Embryonic facial prominence (tissue), 1 donor: Measurements from ENCODE around the gene CDK5RAP3.

Source experiments
- DNase-seq: peaks from one replicate; pipeline ENCODE4 v3.0.0-alpha.2; 2016; ENCODE audit errors: extremely low spot score

Gene CDK5RAP3

DNA sequence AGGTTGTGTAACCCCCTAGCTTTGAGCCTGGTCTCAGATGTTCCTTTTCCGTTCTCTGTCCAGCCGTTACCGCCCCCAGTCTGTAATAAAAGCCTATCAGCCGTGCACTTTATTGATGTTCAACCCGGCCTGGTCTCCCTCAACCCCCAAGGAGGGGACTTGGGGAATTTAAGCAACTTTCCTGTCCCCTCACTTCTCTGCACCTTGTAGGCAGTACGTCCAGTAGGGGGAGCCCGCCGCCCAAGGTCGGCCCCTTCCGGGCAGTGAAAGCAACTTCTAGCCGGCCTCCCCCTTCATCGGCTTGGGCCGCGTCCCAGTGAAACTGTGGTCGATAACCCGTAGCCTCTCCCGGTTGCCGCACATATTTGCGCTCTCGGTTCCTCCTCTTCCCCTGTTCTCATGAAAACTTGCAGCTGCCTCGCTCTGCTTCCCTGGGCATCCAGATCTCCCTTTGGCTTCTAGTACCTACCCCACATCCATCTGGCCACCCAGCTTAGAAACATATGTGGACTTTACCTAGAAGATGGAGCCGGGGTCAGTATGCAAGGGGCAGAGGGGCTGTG, 21.6 kb upstream of the CDK5RAP3 start:
- DNase-seq = peak; percentile 61

DNA sequence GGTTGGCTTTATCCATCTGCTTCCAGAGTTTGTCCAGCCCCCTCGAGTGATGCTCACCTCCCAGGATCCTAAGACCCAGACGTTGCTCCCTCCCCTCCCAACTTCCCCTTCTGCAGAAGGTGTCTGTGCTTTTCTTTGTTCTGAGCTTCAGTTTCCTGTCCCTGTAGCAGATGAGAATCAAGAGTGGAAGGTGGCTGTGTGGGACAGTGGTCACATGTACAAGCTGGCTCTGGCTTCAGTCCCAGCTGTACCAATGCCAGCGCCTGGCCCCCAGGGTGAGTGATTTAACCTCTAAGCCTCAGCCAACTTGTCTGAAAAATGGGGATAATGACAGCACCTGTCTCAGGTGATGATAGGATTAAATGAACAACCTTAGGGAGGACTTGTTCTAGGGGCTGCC, 21.0 kb upstream of the CDK5RAP3 start:
- DNase-seq = no peak

DNA sequence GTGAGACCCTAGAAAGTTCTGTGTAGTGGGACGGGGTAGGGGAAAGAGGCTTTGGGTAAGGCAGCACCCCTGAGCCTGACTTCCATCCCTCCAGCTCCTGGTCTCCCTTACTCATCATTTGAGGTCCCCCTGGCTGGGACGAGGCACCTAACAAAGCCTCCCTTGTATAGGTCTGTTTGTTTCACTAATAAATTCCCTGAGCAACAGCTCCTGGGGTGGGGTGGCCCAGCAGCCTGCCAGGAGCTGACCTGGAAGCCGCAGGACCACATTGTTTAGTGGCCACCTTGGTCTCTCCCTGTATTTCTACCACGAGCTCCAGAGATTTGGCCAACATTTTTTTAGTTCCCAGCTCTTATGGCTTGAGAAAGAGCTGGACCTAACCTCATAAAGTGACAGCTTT, 20.5 kb upstream of the CDK5RAP3 start:
- DNase-seq = no peak

DNA sequence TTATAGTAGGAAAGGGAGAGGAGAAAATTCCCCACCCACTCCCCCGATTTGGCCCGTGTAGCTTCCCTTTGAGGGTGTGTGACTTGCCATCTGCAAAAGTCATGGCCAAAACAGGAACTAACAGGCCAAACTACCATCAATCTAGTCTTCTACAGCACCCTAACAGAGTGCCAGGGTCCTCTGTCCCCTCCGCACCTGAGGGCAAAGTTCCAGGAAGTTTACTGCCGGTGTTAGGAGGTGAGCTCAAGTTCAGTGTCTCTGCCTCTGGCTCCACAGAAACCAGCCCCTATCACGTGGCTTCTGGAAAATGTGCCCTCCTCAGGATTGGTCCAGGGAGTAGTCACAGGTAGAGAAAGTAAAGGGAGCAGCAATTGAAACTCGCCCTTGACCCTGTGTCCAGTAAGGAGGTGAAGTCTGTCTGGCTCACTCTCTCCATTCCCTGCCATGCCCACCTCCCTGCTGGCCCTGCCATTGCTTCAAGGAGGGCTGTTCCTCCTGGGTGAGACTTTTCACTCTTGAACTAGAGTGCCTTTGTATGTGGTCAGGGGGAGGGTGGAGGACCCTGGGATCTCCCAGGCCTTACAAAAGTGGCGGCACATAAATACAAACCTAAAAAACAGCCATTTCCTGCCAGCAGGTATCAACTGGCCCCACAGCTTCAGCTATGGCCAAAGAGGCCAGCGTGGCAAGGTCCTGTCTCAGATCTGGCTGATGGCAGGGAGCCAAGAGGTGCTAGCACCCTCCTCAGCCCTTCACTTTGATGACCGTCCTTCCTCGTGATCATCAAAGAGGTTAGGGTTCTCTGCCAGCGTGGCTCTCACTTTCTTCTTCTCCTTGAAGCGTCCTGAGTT, 18.5 kb upstream of the CDK5RAP3 start:
- no peak for DNase-seq

DNA sequence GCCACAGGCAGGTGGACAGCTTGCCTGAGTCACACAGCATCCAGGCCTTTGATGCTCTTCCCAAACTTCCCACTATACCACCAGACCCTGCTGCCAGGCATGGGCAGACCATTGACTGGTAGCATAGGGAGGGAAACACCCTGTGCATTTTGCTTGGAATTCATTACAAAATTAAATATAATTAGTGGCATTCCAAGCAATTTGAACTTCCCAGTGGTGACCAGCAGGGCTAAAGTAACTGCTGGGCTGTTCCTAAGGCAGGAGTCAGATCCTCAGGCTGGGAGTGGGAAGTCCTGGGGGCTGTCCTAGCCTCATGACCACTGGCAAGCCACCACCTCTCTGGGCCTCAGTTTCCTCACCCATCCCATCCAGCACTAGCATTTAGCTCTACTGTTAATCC, 17.0 kb upstream of the CDK5RAP3 start:
- DNase-seq = no peak

DNA sequence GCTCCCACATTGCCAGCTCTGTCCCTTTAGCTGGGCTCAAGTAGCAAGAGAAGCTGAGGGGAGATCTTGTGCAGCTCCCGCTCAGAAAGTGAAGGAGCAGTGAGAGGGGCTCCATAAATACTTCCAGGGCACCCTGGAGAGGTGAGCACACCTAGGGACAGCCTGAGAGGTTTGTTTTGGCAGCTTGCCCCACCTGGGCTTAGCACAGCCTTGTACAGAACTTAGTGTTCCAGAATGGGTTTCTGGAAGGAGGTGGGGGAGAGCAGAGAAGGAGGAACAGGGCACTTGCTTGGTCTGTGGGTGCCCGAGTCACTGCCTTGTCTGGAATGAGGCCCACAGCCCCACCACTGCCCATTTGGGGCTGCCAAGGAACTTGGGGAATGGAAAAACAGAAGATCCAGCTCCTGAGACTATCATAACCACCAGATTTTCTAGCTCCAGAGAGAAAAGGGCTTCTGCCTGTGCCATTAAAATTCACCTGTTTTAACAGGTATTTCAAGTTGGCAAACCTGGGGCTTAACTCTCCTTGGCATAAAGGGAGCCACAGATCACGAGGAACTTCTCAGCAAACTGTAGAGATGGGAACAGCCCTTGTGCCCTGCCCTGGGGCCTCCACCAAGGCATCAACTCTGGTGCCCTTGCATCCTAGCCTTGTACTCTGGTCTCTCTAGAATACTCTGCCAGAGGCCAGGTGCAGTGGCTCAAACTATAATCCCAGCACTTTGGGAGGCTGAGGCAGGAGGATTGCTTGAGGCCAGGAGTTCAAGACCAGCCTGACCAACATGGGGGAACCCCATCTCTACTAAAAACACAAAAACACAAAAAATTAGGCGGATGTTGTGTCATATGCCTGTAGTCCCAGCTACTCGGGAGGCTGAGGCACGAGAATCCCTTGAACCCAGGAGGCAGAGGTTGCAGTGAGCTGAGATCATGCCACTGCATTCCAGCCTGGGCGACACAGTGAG, 15.1 kb upstream of the CDK5RAP3 start:
- DNase-seq = no peak

DNA sequence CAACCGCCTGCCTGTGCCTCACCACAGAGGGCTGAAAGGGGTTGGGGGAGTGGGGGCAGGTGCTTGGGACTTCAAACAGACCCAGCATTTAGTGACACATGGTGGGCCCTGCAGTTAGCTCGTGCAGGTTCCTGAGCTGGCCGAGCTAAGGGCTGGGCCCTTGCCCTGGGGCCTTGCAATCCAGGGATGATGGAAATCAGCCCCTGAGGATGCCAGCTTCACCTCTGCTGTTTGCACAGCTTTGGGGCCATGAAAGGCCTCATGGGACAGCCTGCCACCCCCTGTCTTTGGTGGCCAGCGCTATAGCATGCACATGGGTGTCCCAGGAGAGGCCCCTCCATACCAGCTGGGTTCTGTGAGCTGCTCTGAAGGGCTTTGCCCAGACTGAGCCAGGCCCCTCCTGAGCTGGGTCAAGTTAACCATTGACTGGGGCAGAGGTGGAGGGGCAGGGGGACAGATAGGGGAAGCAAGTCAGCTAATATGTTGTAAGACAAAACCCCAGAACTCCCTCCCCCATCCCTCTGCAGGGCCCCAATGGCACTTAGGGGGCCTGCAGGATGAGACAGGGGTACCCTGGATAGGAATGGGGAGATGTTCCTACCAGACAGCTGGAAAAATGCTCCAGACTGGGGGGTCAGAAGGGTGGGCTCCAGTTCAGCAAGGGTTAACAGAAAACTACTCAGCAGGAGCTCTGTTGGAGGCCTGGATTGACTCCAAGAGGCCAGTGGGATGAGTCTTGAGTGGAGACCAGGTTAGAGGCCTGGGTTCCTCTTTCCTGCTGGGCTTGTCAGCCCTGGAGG, 13.9 kb upstream of the CDK5RAP3 start:
- no peak for DNase-seq

DNA sequence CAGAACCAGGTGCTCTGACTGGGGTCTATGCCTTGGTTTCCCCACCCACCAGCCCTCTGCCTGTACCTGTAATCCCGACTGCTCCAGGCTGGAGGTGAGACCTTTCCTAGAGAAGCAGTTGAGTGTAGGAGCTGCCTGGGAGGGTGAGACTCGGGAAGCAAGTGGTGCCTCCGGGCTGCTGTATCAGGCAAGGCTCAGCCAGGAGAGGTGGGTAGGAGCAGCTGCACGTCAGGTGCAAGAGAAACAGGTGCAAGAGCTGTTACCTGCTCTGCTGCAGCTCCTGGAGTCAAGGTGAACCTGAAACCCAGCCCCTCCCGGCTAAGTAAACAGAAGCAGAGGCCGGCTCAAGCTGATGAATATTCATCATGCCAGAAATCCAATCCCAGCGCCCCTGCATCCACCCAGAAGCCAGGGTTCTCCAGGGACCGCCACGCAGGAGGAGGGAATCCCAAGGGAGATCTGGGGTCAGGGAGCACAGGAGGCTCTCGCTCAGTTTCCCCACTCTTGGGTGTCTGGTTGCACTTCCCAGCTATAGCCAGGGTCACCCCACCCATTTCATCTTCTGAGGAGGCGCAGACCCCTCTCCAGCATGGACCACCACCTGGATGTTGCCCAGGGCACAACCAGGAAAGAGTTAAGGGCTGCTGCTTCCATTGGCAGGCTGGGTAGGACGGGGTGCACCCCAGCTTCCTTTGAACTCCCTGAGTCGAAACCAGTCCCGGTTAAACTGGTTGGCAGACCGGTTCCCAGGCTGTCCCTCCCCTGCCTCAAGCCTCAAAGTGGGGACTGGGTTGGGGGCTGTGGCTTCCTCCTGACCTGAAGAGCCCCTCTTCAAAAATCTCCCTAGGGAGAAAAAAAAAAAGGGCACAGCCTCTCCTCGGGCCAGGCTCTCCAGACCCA, 13.1 kb upstream of the CDK5RAP3 start, which contains the start of gene PRR15L:
TSS of gene PRR15L (minus strand) at position 293 of the 900 bp plus-strand sequence. CDS start 4,649 bp downstream, outside the sequence.
- no peak for DNase-seq

DNA sequence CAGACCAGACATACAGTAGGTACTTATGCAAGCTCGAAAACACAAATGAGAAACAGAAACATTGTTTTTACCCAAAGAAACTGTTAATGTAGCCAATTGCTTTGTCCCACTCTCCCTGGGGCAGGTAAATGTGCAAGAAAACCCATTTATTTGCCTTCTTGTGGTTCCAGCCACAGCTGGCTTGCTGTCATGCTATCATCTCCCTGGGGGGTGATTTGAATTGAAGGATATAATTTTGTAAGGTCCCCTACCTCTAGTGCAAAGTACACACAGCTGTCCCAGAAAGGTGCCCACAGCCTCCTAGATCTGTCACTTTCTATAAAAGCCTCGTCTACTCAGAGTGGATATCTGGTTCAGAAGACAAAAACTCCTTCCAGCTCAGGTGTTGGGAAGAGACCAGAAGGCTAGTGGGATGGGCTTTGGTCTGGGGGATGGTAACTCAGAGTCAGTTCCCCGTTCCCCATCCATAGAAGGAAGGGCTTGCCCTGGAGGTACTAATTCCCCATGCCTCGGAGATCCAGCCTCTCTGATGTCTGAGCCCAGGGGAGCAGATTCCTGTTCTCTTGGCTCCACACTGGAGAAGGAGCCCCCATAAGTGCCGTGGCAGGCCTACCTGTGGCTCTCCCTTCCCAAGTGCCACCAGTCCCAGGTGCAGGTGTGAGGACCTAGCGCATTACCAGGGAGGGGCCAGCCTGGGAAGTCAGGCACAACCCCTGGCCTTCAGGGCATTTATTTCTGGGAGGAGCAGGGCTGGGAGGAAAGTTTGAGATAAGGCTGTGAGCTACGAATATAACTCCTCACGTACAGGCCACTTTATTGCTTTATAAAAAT, 10.9 kb upstream of the CDK5RAP3 start:
- DNase-seq = no peak

DNA sequence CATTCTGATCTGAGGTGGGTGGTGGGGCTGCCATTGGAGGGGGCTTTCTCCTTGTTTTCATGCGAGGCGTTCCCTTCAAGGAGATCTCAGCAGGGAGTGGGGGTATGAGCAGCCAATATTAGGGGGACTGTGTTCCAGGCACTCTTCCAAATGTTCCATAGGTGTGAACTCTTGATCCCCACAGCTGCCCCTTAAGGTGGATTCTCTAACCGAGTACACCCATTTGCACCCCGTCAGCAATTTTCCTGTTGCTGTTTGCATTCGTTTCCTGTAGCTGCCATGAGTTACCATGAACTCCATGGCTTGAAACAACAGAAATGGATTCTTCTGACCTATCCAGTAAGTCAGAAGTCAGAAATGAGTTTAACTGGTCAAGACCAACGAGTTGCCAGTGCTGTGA, 9.5 kb upstream of the CDK5RAP3 start:
- DNase-seq = no peak

DNA sequence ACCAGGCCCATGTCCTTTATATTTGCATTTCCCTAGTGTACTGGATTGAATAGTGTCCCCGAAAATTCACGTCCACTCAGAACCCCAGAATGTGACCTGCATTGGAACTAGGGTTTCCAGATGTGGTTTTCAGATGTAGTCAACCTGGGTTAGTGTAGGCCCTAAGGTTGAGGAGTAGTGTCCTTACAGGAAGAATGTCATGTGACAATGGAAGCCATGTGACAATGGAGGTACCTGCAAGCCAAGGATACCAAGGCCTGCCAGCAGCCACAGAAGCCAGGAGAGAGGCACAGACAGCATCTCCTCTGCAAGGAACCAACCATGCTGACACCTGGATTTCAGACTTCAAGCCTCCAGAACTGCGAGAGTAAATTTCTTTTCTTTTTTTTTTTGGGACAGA, 8.0 kb upstream of the CDK5RAP3 start:
- DNase-seq = no peak

DNA sequence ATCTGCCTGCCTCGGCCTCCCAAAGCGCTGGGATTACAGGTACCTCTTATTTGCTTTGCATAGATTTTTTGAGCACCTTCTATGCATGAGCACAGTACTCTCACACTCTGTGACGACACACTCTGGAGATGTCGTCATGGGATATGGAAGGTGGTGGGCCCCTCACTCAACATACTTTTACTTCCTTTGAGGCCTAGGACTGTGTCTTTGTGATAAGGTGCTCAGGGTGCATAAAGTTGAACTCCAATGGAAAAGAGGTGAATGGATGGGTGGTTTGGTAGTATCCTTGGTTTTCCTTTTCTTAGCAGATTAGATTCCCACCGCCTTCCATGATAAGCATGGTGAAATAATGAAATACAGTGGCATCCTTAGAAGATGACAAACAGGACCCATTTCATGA, 6.1 kb upstream of the CDK5RAP3 start:
- no peak for DNase-seq

DNA sequence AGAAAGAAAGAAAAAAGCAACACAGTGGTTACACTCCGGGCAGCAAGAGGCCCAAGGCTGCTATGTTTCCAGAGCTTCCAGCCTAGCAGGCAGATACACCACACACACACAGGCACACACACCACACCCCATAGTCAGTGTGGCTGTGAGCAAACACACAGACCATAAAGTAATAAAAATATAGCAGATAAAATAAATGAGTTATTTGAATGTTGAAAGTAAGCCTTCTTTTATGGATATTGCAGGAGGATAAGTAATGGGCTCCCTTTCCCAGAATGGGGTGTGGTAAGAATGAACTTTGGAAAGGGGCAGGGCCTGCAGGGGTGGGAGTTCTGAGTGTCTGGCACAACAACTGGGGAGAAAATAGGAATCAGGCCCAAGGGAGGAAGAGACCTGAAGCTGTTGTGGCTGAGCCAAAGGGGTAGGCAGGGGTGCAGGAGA, 4.8 kb upstream of the CDK5RAP3 start:
- DNase-seq = no peak

DNA sequence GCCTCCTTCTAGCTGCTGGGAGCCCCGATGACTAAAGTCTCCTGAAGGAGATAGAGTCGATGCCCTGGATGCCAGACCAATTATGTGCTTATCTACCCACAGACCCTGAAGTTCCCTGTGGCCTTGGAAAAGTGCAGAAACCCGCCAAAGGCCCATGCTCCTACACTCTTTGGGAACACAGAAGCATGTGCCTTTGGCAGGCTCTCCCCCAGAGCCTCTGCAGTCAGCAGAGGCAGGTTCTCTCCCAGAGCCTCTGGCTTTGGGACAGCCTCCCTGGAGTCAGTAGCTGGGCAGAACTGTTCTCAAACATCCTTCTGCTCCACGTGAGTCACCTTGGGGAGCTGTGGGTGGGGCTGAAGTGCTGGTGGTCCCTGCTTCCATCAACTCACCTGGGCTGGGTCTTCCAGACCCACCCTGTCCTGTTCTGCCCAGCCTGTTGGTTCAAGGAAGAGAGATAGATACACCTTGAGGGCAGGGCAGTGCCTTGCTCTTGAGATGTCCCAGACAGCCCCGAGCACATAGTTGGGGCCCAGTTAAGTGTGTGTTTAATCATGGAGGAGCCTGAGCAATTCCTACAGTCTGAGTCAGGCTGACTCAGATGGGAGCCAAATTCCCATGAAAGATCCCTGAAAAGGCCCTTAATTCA, 3.2 kb upstream of the CDK5RAP3 start:
- DNase-seq = no peak

DNA sequence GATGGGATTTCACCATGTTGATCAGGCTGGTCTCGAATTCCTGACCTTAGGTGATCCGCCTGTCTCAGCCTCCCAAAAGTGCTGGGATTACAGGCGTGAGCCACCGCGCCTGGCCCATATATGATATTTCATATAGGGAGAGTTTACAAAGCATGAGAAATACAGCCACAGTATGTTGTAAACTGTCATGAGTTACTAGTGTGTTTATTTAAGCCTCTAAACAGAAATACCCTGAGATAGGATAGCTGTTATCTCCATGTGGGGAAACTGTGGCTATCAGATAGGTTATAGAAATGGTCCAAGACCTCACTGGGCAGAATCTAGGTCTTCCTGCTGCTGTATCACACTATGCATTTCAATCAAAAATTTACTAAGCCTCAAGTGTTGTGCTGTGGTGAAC, 2.1 kb upstream of the CDK5RAP3 start:
- DNase-seq = no peak

DNA sequence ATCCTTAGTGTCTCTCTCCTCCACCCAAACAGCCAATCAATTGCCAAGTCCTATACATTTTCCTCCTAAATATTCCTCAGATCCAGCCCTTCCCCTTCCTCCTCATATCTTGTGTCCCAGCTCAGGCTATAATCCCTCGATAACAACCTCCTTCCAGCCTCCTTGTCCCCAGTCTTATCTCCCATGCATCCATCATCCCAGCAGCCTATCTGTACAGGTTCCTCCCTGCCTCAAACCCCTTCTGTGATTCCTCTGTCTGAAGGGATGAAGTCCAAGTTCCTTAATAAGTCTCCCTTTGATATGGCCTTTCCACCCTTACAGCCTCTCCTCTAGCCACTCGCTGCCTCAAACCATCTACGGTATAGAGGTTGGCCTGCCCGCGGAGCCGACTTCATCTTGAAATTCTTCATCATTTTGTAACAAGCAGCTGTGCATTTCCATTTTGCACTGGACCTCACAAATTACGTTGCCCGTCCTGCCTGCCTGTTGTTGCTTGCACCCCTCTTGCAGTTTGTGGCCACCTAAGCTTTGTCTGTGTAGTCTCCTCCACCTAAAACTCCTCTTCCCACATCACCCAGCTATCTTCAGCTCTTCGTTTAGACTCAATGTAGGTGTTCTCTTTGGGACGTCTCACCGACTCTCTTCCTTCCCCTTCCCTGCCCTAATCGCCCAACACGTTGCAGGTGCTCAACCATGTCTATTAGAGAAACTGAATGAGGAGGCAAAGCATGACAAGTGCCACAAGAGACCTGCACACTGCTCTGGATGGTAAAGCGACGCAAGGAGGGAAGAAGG, 786 bp upstream of the CDK5RAP3 start:
- no peak for DNase-seq

DNA sequence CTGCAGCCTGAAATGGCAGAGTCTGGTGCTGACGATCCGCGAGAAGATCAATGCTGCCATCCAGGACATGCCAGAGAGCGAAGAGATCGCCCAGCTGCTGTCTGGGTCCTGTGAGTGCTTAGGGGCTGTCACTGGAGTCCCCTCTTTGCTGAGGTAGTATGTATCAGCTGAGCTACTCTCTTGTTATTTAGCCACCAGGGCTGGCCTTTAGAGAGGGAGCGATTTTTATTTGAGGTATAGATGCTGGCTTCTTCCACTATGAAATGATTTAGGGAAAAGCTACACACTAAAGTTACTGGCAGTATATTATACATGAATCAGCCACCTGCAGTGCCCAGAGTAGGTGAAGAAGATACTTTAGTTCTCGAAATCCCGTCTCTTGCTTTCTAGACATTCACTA, 2.6 kb downstream of the CDK5RAP3 start:
- peak; percentile 95 for DNase-seq

DNA sequence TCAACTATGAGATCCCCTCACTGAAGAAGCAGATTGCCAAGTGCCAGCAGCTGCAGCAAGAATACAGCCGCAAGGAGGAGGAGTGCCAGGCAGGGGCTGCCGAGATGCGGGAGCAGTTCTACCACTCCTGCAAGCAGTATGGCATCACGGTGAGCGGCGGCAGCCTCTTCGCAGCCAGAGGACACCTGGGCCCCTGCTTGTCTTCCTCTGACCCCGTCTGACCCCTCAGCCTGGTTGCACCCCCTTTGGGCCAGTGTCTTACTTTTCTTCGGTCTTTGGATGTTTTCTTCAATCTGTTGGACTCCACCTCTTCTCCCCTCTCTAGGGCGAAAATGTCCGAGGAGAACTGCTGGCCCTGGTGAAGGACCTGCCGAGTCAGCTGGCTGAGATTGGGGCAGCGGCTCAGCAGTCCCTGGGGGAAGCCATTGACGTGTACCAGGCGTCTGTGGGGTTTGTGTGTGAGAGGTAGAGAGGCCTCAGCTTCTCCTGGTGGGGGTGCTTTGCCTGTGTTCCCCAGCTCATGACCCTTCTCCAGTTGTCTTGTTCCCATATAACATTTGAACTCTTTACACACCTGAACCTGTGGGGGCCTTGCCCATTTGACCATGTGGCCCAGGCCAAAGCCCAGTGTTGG, 4.4 kb downstream of the CDK5RAP3 start:
- no peak for DNase-seq
